Smooth muscle cell (in vitro differentiated cells): ENCODE results near the gene OLFM1. TPM values are rescaled to one million over a fixed set of nuclear protein-coding genes. Genes with fewer than 3 reads are reported as not detected.
"Not testable (repeated sequence)": the region's sequence is repeated elsewhere in the genome, so short reads cannot be mapped to it uniquely, and the experiment has no call there.

Experiments
- DNase-seq: peaks from one replicate; lab custom pipeline; 2025; ENCODE audit not compliant: unreplicated experiment; lab: John Stamatoyannopoulos, UW
- H2AFZ ChIP-seq: fragments of 200-600 bp; sonication (generic); 2 replicates; pipeline ENCODE4 v1.6.0; 2016; ENCODE audit warnings: antibody characterized with exemption, low read depth, mild to moderate bottlenecking
- H3F3A ChIP-seq: fragments of 200-600 bp; sonication (generic); 2 replicates; pipeline ENCODE4 v1.6.0; 2017; ENCODE audit warnings: antibody characterized with exemption, low read depth
- H3K27ac ChIP-seq: fragments of 200-600 bp; sonication (generic); 2 replicates; pipeline ENCODE4 v1.5.1; 2016; ENCODE audit warnings: low read depth, mild to moderate bottlenecking
- H3K27me3 ChIP-seq: fragments of 200-600 bp; sonication (generic); 2 replicates; pipeline ENCODE4 v1.6.1; 2016; ENCODE audit warnings: low read depth, mild to moderate bottlenecking
- H3K36me3 ChIP-seq: fragments of 200-600 bp; sonication (generic); 2 replicates; pipeline ENCODE4 v1.5.1; 2016; ENCODE audit warnings: low read depth
- H3K4me1 ChIP-seq: fragments of 200-600 bp; sonication (generic); 2 replicates; pipeline ENCODE4 v1.5.1; 2016; ENCODE audit warnings: low read depth
- H3K4me2 ChIP-seq: fragments of 200-600 bp; sonication (generic); 2 replicates; pipeline ENCODE4 v1.6.0; 2016; ENCODE audit warnings: mild to moderate bottlenecking
- H3K4me3 ChIP-seq: fragments of 200-600 bp; sonication (generic); 2 replicates; pipeline ENCODE4 v1.5.1; 2016; ENCODE audit warnings: mild to moderate bottlenecking
- H3K79me2 ChIP-seq: fragments of 200-600 bp; sonication (generic); 2 replicates; pipeline ENCODE4 v1.6.0; 2016; ENCODE audit warnings: low read depth, mild to moderate bottlenecking
- H3K9ac ChIP-seq: fragments of 200-600 bp; sonication (generic); 2 replicates; pipeline ENCODE4 v1.6.0; 2016; ENCODE audit warnings: low read depth
- H3K9me3 ChIP-seq: fragments of 200-600 bp; sonication (generic); replicated peaks from 2 replicates; pipeline ENCODE4 v1.5.1; 2016; ENCODE audit warnings: low read depth
- H4K20me1 ChIP-seq: fragments of 200-600 bp; sonication (generic); 2 replicates; pipeline ENCODE4 v1.6.0; 2016; ENCODE audit warnings: low read depth
- CTCF ChIP-seq: fragments of 200-600 bp; sonication (generic); IDR thresholded peaks from 2 replicates; pipeline ENCODE4 v1.5.1; 2017; ENCODE audit warnings: borderline replicate concordance, mild to moderate bottlenecking, antibody characterized with exemption; ENCODE audit not compliant: insufficient read depth, poor library complexity, severe bottlenecking
- WGBS: methylation state at CpG from one replicate; pipeline ENCODE4 v1.1.7; 2016; ENCODE audit warnings: low lambda C conversion rate; 5-methylcytosine and 5-hydroxymethylcytosine counted together
- polyA plus RNA-seq: library from polyadenylated mRNA; unstranded; fragments of >200 nt; fragmentation: Nextera tagmentation; extraction: Ambion mirVana; gene quantifications from 2 replicates; pipeline ENCODE4 v1.2.1, GENCODE V29; 2016
- total RNA-seq: library from RNA; depleted of rRNA; stranded (reverse); fragments of >200 nt; gene quantifications from 2 replicates; pipeline ENCODE4 v1.2.3, GENCODE V29; 2014

Gene OLFM1
- total and polyA plus RNA-seq, 2 experiments from 2014 or later: 4.5 to 11.0 TPM

GRCh38 chr9:135110416-135110815, 22.9 kb downstream of the OLFM1 start:
- no peaks in the 10 kb centered on the region for H3K36me3 ChIP-seq
- no peak overlapping the region for H2AFZ ChIP-seq
- no peak overlapping the region for H3K27ac ChIP-seq
- H3K4me2 ChIP-seq: no peak overlapping the region
- no peak for DNase-seq
- H3K9ac ChIP-seq: no peak overlapping the region
- 78% methylated on average over 14 of the region's 14 CpGs for WGBS
- H3K4me1 ChIP-seq: peaks cover 4% of the 10 kb centered on the region
- H3K79me2 ChIP-seq: no peaks in the 10 kb centered on the region
- no peaks in the 10 kb centered on the region for H3K9me3 ChIP-seq
- H3F3A ChIP-seq: no peaks in the 10 kb centered on the region
- no peak for TF ChIP-seq CTCF
- H3K4me3 ChIP-seq: no peak overlapping the region
- H3K27me3 ChIP-seq: no peaks in the 10 kb centered on the region
- H4K20me1 ChIP-seq: no peaks in the 10 kb centered on the region

GRCh38 chr9:135111600-135111999, 24.1 kb downstream of the OLFM1 start:
- not testable (repeated sequence) for H3K4me1 ChIP-seq, H3F3A ChIP-seq, H3K27ac ChIP-seq, H3K4me2 ChIP-seq, H3K4me3 ChIP-seq, H3K79me2 ChIP-seq, H2AFZ ChIP-seq, H3K9me3 ChIP-seq, DNase-seq, H3K27me3 ChIP-seq, H3K36me3 ChIP-seq, H4K20me1 ChIP-seq, H3K9ac ChIP-seq
- 80% methylated on average over 12 of the region's 12 CpGs for WGBS

GRCh38 chr9:135116371-135116770, 28.9 kb downstream of the OLFM1 start:
- H3K4me2 ChIP-seq: peak overlapping the region; percentile 49
- H3K4me1 ChIP-seq: no peaks in the 10 kb centered on the region
- H3F3A ChIP-seq: no peaks in the 10 kb centered on the region
- H3K9me3 ChIP-seq: no peaks in the 10 kb centered on the region
- no peaks in the 10 kb centered on the region for H3K79me2 ChIP-seq
- no peaks in the 10 kb centered on the region for H3K36me3 ChIP-seq
- DNase-seq: no peak
- no peak overlapping the region for H3K9ac ChIP-seq
- H3K27me3 ChIP-seq: no peaks in the 10 kb centered on the region
- H3K4me3 ChIP-seq: no peak overlapping the region
- peak overlapping the region; percentile 36 for H3K27ac ChIP-seq
- WGBS: 86% methylated on average over 4 of the region's 4 CpGs
- H2AFZ ChIP-seq: no peak overlapping the region
- no peaks in the 10 kb centered on the region for H4K20me1 ChIP-seq
- no peak for TF ChIP-seq CTCF

DNA sequence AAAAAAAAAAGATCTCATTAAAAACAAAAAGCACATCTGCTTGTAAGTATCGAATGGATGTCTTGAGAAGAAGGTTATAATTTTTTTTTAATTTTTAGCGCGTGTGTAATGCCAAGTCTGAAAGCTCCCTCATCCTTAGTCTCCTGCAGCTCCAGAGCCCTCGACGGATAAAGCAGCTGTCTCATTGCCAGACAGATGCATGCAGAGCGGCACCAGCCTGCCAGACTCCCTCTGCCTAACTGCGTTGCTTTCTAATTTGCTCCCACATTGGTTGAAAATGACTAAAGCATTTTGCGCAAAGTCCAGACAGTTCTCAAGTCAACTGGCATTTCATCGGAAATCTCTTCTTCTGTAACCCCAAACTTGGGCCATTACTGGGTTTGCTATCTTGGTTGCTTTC, 29.4 kb downstream of the OLFM1 start:
- H3K4me2 ChIP-seq: peak overlapping the region; percentile 49
- no peak for DNase-seq
- no peaks in the 10 kb centered on the region for H4K20me1 ChIP-seq
- no peak overlapping the region for H3K9ac ChIP-seq
- peak overlapping the region; percentile 36 for H3K27ac ChIP-seq
- 39% methylated on average over 9 of the region's 9 CpGs for WGBS
- no peak overlapping the region for H2AFZ ChIP-seq
- no peaks in the 10 kb centered on the region for H3F3A ChIP-seq
- H3K36me3 ChIP-seq: no peaks in the 10 kb centered on the region
- no peaks in the 10 kb centered on the region for H3K9me3 ChIP-seq
- no peak overlapping the region for H3K4me3 ChIP-seq
- no peak for TF ChIP-seq CTCF
- H3K79me2 ChIP-seq: no peaks in the 10 kb centered on the region
- no peaks in the 10 kb centered on the region for H3K4me1 ChIP-seq
- no peaks in the 10 kb centered on the region for H3K27me3 ChIP-seq
